Fibroblast of villous mesenchyme (primary cell): ENCODE measurements around the gene UCN3. TPM values are rescaled to one million over a fixed set of nuclear protein-coding genes. Genes with fewer than 3 reads are reported as not detected.

Experiments used
- DNase-seq: peaks from one replicate; pipeline ENCODE4 v3.0.0-alpha.2; 2010; ENCODE audit warnings: low read depth
- H3K4me3 ChIP-seq: 2 replicates; pipeline ENCODE4 v1.5.1; 2011; ENCODE audit warnings: low read depth, mild to moderate bottlenecking, low read length
- total RNA-seq: library from RNA; depleted of rRNA; stranded (reverse); fragments of >200 nt; gene quantifications from 2 replicates; pipeline ENCODE4 v1.2.3, GENCODE V29; 2012
- TF ChIP-seq, protein P1 (sequence below): IDR thresholded peaks from 2 replicates; pipeline ENCODE4 v1.5.1; 2012; ENCODE audit warnings: low read depth, mild to moderate bottlenecking, low read length; ENCODE audit not compliant: insufficient read depth

The UCN3 gene
- total RNA-seq, 1 donor = not detected

GRCh38 chr10:5334196-5334880, 30.4 kb upstream of the UCN3 start:
- TF ChIP-seq, protein P1, sequence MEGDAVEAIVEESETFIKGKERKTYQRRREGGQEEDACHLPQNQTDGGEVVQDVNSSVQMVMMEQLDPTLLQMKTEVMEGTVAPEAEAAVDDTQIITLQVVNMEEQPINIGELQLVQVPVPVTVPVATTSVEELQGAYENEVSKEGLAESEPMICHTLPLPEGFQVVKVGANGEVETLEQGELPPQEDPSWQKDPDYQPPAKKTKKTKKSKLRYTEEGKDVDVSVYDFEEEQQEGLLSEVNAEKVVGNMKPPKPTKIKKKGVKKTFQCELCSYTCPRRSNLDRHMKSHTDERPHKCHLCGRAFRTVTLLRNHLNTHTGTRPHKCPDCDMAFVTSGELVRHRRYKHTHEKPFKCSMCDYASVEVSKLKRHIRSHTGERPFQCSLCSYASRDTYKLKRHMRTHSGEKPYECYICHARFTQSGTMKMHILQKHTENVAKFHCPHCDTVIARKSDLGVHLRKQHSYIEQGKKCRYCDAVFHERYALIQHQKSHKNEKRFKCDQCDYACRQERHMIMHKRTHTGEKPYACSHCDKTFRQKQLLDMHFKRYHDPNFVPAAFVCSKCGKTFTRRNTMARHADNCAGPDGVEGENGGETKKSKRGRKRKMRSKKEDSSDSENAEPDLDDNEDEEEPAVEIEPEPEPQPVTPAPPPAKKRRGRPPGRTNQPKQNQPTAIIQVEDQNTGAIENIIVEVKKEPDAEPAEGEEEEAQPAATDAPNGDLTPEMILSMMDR = no peak
- H3K4me3 ChIP-seq = no peak overlapping the region
- no peak for DNase-seq

- no peak for DNase-seq
- TF ChIP-seq, protein P1 = no peak
- no peak overlapping the region for H3K4me3 ChIP-seq
These were observed 26.8 kb upstream of the UCN3 start for GRCh38 chr10:5338010-5338409.

- no peak overlapping the region for H3K4me3 ChIP-seq
- TF ChIP-seq, protein P1 = no peak
- no peak for DNase-seq
These were observed 21.7 kb upstream of the UCN3 start for GRCh38 chr10:5343092-5343491.

- TF ChIP-seq, protein P1 = no peak
- DNase-seq = no peak
- H3K4me3 ChIP-seq = no peak overlapping the region
These were observed 21.2 kb upstream of the UCN3 start for GRCh38 chr10:5343561-5343960.

DNA sequence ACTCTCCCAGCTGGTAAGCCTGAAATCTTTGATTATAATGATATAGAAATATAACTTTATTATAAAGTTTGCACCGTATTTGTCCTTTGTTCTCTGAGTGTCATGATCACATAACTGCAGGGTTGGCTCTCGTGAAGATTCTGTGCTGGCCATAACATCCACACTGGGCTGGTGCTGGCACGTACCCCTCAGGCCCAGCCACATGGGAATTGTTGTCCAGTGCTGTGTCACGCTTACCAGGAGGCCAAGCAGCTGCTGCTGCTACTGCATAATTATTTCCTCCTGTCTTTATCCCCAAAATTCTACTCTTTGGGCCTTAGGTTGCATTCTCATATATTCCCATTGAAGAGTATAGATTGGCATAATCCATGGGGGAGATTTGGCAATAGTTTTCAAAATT, 20.8 kb upstream of the UCN3 start:
- TF ChIP-seq, protein P1 = no peak
- DNase-seq = no peak
- H3K4me3 ChIP-seq = no peak overlapping the region

DNA sequence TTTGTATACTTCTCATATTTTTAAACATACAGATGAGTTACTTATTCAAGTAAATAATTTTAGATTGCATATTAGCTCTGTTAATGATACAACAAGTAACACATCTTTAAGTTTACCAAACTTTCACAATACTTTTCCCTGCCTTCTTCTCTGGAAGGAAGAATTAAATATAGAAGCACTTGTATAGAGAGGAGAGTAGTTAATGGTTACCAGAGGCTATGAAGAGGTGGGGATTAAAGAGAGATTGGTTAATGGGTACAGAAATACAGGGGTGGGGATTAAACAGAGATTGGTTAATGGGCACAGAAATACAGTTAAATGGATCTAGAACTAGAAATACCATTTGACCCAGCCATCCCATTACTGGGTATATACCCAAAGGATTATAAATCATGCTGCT, 20.0 kb upstream of the UCN3 start:
- TF ChIP-seq, protein P1 = no peak
- no peak for DNase-seq
- no peak overlapping the region for H3K4me3 ChIP-seq

- TF ChIP-seq, protein P1 = no peak
- H3K4me3 ChIP-seq = no peak overlapping the region
- no peak for DNase-seq
These were observed 17.9 kb upstream of the UCN3 start for GRCh38 chr10:5346881-5347280.
